SJSA1 (cell line): Measurements from ENCODE around the gene PCNX1. TPM values are rescaled to one million over a fixed set of nuclear protein-coding genes. Genes with fewer than 3 reads are reported as not detected.
"Not testable (repeated sequence)": the region's sequence is repeated elsewhere in the genome, so short reads cannot be mapped to it uniquely, and the experiment has no call there.

Experiments
- DNase-seq, 2 experiments: peaks; one replicate each; pipeline ENCODE4 v3.0.0-alpha.2; 2015 to 2020; ENCODE audit warnings: low spot score in 2 of 2, low read depth in 1 of 2
- H3K27ac ChIP-seq: fragments of 250-450 bp; sonication (Bioruptor Pico); 2 replicates; pipeline ENCODE4 v1.5.1; 2020; ENCODE audit warnings: mild to moderate bottlenecking, moderate library complexity
- H3K27me3 ChIP-seq: fragments of 250-450 bp; sonication (Bioruptor Pico); replicated peaks from 2 replicates; pipeline ENCODE4 v1.5.1; 2020; ENCODE audit warnings: mild to moderate bottlenecking, moderate library complexity
- H3K36me3 ChIP-seq: fragments of 250-450 bp; sonication (Bioruptor Pico); 2 replicates; pipeline ENCODE4 v1.5.1; 2020; ENCODE audit warnings: mild to moderate bottlenecking
- H3K4me1 ChIP-seq: fragments of 250-450 bp; sonication (Bioruptor Pico); replicated peaks from 2 replicates; pipeline ENCODE4 v1.6.1; 2021; ENCODE audit warnings: mild to moderate bottlenecking
- H3K4me3 ChIP-seq: fragments of 250-450 bp; sonication (Bioruptor Pico); 2 replicates; pipeline ENCODE4 v1.5.1; 2020; ENCODE audit warnings: mild to moderate bottlenecking
- H3K9me3 ChIP-seq: fragments of 250-450 bp; sonication (Bioruptor Pico); replicated peaks from 2 replicates; pipeline ENCODE4 v1.5.1; 2020; ENCODE audit warnings: mild to moderate bottlenecking
- total RNA-seq: library from RNA; depleted of rRNA; stranded (reverse); fragments of >200 nt; shearing (Covaris generic); gene quantifications from 2 replicates; pipeline ENCODE4 v1.2.3, GENCODE V29; 2014; rRNA removed

The PCNX1 gene
- 18.3 and 20.3 TPM in 2 replicates for total RNA-seq

DNA sequence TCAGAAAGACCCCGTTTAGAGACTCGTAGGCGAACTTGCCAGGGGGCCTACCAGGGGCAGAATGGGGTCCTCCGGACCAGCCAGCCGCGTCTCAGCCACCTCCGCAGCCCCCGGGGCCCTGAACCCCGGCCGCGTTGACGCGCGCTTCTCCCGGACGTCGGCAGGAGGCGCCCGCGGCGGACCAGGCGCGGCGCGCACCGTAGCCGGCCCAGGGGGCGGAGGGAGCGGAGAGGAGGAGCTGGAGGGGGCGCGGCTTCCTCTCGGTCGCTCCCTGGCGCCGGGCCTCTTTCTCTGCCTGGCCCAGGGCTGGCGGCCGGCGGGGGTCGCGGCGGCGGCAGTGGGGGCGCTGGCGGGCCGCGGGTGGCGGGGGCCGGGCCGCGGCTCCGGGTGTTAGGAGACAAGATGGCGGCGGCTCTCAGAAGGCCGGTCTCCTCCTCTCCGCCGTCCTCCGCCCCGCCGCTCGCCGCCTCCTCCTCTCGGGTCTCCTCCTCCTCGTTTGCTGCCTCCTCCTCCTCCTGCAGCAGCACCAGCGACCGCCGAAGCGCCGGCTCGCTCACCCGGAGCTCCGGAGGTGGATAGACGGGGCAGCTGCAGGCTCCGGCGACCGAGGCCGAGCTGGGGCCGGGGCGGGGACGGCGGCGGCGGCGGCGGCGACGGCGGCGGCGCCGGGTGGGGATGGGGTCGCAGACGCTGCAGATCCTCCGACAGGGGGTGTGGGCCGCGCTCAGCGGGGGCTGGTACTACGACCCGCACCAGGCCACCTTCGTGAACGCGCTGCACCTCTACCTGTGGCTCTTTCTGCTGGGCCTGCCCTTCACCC is at the start of gene PCNX1:
Gene PCNX1, plus strand, starts transcription at position 284 of the 820 bp plus-strand sequence. Its CDS starts 392 bp downstream, at position 676.
- no peaks in the 10 kb centered on the region for H3K27me3 ChIP-seq
- H3K9me3 ChIP-seq = no peaks in the 10 kb centered on the region
- H3K4me3 ChIP-seq = peak within 1 kb of the TSS; percentile 78
- peak within 1 kb of the TSS; percentile 51 for H3K27ac ChIP-seq
- H3K4me1 ChIP-seq = peaks cover 30% of the 10 kb centered on the region
- H3K36me3 ChIP-seq = peaks cover 11% of the 10 kb centered on the region
- DNase-seq = peak; percentile 72 to 83

DNA sequence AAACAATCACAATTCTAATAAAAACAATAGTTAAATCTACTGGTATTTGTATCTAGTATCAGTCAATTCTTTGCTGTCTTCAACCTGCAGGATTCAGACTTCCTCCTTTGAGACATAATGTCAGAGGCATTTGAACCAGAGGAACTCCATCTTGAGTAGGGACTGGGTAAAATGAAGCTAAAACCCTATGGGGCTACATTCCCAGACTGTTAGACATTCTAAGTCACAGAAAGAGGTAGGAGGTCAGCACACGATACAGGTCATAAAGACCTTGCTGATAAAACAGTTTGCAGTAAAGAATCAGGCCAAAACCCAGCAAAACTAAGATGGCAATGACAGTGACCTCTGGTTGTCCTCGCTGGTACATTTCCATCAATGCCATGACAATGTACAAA is 49.8 kb upstream of the PCNX1 start:
- no peak for DNase-seq
- H3K4me1 ChIP-seq = peaks cover 13% of the 10 kb centered on the region
- H3K36me3 ChIP-seq = no peaks in the 10 kb centered on the region
- no peak overlapping the region for H3K27ac ChIP-seq
- H3K27me3 ChIP-seq = no peaks in the 10 kb centered on the region
- H3K9me3 ChIP-seq = no peaks in the 10 kb centered on the region
- H3K4me3 ChIP-seq = no peak overlapping the region

- Histone ChIP-seq H3K27me3 (no peaks in the 10 kb centered on the region), H3K36me3 (no peaks in the 10 kb centered on the region), H3K9me3 (no peaks in the 10 kb centered on the region), H3K4me1 (peaks cover 13% of the 10 kb centered on the region), H3K27ac (no peak overlapping the region), H3K4me3 (no peak overlapping the region)
- DNase-seq = no peak
Measured at GRCh38 chr14:70858641-70859040, 48.6 kb upstream of the PCNX1 start.

DNA sequence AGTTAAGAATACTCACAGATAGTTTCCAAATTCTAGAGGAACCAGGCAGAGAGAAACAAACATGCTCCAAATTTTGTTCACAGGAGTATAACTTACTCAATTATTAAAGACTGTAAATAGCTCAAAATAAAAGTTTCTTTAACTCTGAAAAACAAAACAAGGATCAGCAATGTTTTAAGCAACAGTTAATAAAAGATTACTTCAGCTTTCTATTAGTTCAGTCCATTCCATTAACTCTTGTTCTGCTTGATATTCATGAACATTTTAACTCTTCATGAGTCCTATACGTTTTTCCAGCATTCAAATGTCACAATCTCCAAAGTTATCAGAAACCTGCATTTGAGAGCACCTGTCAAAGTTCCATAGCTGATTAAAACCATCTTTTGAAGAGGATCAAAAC is 40.3 kb upstream of the PCNX1 start:
- H3K36me3 ChIP-seq, H3K9me3 ChIP-seq, H3K27ac ChIP-seq, DNase-seq, H3K4me1 ChIP-seq, H3K27me3 ChIP-seq, H3K4me3 ChIP-seq: not testable (repeated sequence)

DNA sequence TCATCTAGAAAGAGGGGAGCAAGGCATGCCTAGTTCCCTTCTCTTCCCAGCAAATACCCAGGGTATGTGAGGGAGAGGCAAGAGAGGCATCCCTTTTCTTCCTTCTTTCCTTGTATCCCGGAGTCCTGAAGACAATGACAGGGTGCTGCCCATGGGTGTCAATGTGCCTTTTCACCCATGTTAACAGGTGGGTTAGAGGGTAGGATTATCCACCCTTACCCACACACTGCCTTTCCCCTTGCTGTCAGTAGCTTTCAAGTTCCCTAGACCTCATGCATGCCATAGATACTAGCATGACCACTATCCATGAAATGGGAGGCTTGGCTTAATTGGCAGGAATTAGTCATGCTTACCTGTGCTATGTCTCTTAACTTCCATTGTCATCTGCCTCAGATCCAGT is 36.3 kb upstream of the PCNX1 start:
- no peaks in the 10 kb centered on the region for H3K27me3 ChIP-seq

DNA sequence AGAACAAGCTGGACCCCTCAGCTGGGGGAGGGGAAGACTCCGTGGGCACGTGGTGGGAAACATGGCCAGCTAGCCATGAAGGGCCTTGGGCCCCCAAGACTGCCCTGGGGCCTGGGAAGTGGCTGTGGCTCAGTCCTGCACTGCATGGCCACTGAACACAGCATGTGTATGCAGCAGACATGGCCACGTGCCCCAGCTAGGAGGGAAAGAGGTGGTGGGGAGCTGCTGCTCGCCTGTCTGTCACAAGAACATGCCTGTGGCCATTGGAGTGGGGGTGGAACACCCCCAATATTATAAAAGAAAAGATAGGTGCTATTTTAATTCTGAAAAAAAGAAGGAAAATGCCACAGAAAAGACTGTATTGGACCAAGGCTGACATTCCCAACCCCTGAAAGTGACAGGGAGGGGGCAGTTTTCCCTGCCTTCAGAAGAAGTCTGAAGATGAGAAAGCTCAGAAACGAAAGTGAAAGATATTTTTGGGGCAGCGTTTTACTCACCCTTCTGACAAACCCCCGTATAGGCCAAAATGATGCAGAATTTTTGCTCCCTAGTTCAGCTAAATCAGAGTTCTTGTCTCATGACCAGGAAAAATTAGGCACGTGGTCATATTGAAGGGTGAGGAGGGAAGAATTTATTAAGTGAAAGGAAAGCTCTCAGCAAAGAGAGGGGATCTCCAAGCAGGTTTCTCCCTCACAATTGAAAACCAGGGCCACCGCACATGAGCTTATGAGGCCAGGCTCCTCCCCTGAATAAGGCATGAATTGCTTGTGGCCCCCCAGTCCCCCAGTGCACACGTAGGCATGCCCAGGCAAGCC is 35.2 kb upstream of the PCNX1 start:
- no peak for DNase-seq
- H3K36me3 ChIP-seq = no peaks in the 10 kb centered on the region
- no peaks in the 10 kb centered on the region for H3K4me1 ChIP-seq
- no peak overlapping the region for H3K4me3 ChIP-seq
- H3K9me3 ChIP-seq = no peaks in the 10 kb centered on the region
- no peak overlapping the region for H3K27ac ChIP-seq
- no peaks in the 10 kb centered on the region for H3K27me3 ChIP-seq

More for the DNA sequence above, 36.3 kb upstream of the PCNX1 start:
- Histone ChIP-seq H3K4me1 (no peaks in the 10 kb centered on the region), H3K36me3 (no peaks in the 10 kb centered on the region), H3K9me3 (no peaks in the 10 kb centered on the region), H3K4me3 (no peak overlapping the region), H3K27ac (no peak overlapping the region)
- no peak for DNase-seq

- H3K36me3 ChIP-seq = no peaks in the 10 kb centered on the region
- H3K9me3 ChIP-seq = no peaks in the 10 kb centered on the region
- H3K27me3 ChIP-seq = no peaks in the 10 kb centered on the region
- DNase-seq = no peak
- no peak overlapping the region for H3K27ac ChIP-seq
- H3K4me1 ChIP-seq = no peaks in the 10 kb centered on the region
- no peak overlapping the region for H3K4me3 ChIP-seq
Measured at GRCh38 chr14:70872678-70873020, 34.6 kb upstream of the PCNX1 start.

DNA sequence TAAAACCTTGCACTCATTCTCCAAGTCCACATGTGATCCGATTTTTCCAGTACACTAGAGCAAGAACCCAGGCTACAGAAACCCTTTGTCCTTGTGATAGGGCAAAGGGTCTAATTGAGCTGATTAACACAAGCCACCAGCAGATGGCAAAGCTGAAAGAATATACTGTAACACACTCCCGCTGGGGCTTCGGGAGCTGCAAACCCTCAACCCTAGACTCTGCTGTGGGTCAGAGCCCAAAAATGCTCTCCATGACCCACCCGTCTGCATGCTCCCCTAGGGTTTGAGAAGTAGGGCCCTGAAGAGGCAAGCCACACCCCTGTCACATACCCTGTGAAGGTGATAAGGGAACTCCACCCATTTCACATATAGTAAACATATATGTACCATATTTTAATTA is 33.6 kb upstream of the PCNX1 start:
- H3K36me3 ChIP-seq = no peaks in the 10 kb centered on the region
- H3K27ac ChIP-seq = no peak overlapping the region

GRCh38 chr14:70875811-70876460 is 31.3 kb upstream of the PCNX1 start:
- H3K9me3 ChIP-seq, H3K4me3 ChIP-seq, H3K4me1 ChIP-seq, DNase-seq, H3K36me3 ChIP-seq, H3K27me3 ChIP-seq, H3K27ac ChIP-seq: not testable (repeated sequence)

More for the DNA sequence above, 33.6 kb upstream of the PCNX1 start:
- DNase-seq = no peak
- no peak overlapping the region for H3K4me3 ChIP-seq
- H3K27me3 ChIP-seq = no peaks in the 10 kb centered on the region
- no peaks in the 10 kb centered on the region for H3K4me1 ChIP-seq
- no peaks in the 10 kb centered on the region for H3K9me3 ChIP-seq

GRCh38 chr14:70879448-70879847 is 27.8 kb upstream of the PCNX1 start:
- Histone ChIP-seq H3K4me3 (no peak overlapping the region), H3K9me3 (no peaks in the 10 kb centered on the region), H3K36me3 (no peaks in the 10 kb centered on the region), H3K27me3 (no peaks in the 10 kb centered on the region), H3K4me1 (no peaks in the 10 kb centered on the region), H3K27ac (no peak overlapping the region)
- DNase-seq = no peak

DNA sequence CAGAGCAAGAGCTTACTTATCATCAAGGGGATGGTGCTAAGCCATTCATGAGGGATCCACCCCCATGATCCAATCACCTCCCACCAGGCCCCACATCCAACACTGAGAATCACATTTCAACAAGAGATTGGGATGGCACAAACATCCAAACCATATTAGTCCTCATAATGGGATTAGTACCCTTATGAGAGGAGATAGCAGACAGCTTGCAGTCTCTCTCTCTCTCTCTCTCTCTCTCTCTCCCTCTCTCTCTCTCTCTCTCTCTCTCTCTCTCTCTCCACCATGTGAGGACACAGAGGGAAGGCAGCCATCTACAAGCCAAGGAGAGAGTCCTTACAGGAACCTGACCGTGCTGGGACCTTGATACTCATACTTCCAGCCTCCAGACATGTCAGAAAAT is 26.4 kb upstream of the PCNX1 start:
- not testable (repeated sequence) for H3K27me3 ChIP-seq, H3K36me3 ChIP-seq, H3K9me3 ChIP-seq, H3K4me1 ChIP-seq, H3K27ac ChIP-seq, DNase-seq, H3K4me3 ChIP-seq

- no peaks in the 10 kb centered on the region for H3K36me3 ChIP-seq
- DNase-seq = no peak
- H3K9me3 ChIP-seq = no peaks in the 10 kb centered on the region
- H3K4me1 ChIP-seq = no peaks in the 10 kb centered on the region
- H3K27me3 ChIP-seq = no peaks in the 10 kb centered on the region
- no peak overlapping the region for H3K27ac ChIP-seq
- no peak overlapping the region for H3K4me3 ChIP-seq
Measured at GRCh38 chr14:70881549-70882177, 25.6 kb upstream of the PCNX1 start.

GRCh38 chr14:70882776-70883492 is 24.3 kb upstream of the PCNX1 start:
- no peaks in the 10 kb centered on the region for H3K9me3 ChIP-seq
- H3K27ac ChIP-seq = no peak overlapping the region
- DNase-seq = no peak

More at GRCh38 chr14:70882776-70883492, 24.3 kb upstream of the PCNX1 start:
- no peaks in the 10 kb centered on the region for H3K4me1 ChIP-seq
- H3K4me3 ChIP-seq = no peak overlapping the region
- H3K36me3 ChIP-seq = no peaks in the 10 kb centered on the region
- no peaks in the 10 kb centered on the region for H3K27me3 ChIP-seq
